Endothelial cell of umbilical vein (primary cell): ENCODE measurements around the gene JAGN1. TPM values are rescaled to one million over a fixed set of nuclear protein-coding genes. Genes with fewer than 3 reads are reported as not detected.
"Not testable (repeated sequence)": the region's sequence is repeated elsewhere in the genome, so short reads cannot be mapped to it uniquely, and the experiment has no call there.

Experiments
- BruUV-seq: library from RNA; stranded (reverse); fragments of 400-500 nt; replicated peaks from 2 replicates; lab custom pipeline; 2021; lab: Mats Ljungman, UMichigan
- CTCF ChIA-PET: fragments of 300-600, 350-600 bp; sonication (Branson Sonifier 250); formaldehyde crosslinking; loops from one replicate; lab custom pipeline; 2021; ENCODE audit warnings: antibody characterized with exemption, inconsistent platforms; lab: Charles Lee
- POLR2A ChIA-PET: fragments of 300-600, 350-600 bp; sonication (Branson Sonifier 250); formaldehyde crosslinking; loops from one replicate; lab custom pipeline; 2021; ENCODE audit warnings: antibody characterized with exemption, inconsistent platforms; lab: Charles Lee
- DNase-seq: peaks from one replicate; pipeline ENCODE4 v3.0.0-alpha.2; 2011; ENCODE audit warnings: low read depth, low spot score
- FAIRE-seq: peaks from 2 replicates; lab custom pipeline; 2011; peaks lifted over from hg19 to GRCh38; lab: Jason Lieb, UNC
- H2AFZ ChIP-seq: 2 replicates; pipeline ENCODE4 v1.6.0; 2012; ENCODE audit warnings: low read depth, low read length, control low read depth, inconsistent platforms
- H3K27ac ChIP-seq: 2 replicates; pipeline ENCODE4 v1.5.1; 2011; ENCODE audit warnings: low read depth, mild to moderate bottlenecking, control low read depth, low read length, moderate library complexity; ENCODE audit not compliant: insufficient read depth
- H3K27me3 ChIP-seq, 2 experiments: 2 replicates each; pipeline versions ENCODE4 v1.6.0 to v1.6.1; 2011; ENCODE audit warnings: low read length in 2 of 2, mixed read lengths in 1 of 2; ENCODE audit not compliant: control insufficient read depth in 2 of 2, insufficient read depth in 2 of 2
- H3K36me3 ChIP-seq, 2 experiments: 2 replicates in 1 of 2; 3 replicates in 1 of 2; pipeline ENCODE4 v1.5.1; 2011; ENCODE audit warnings: low read length in 2 of 2, mild to moderate bottlenecking in 1 of 2, moderate library complexity in 1 of 2; ENCODE audit not compliant: control insufficient read depth in 2 of 2, insufficient read depth in 2 of 2; ENCODE audit errors: extremely low read depth in 1 of 2
- H3K4me1 ChIP-seq: 3 replicates; pipeline ENCODE4 v1.5.1; 2011; ENCODE audit warnings: mild to moderate bottlenecking, low read length; ENCODE audit not compliant: control insufficient read depth, insufficient read depth; ENCODE audit errors: extremely low read depth
- H3K4me2 ChIP-seq: 2 replicates; pipeline ENCODE4 v1.6.1; 2011; ENCODE audit warnings: low read length, control low read depth, mixed read lengths; ENCODE audit not compliant: insufficient read depth
- H3K4me3 ChIP-seq, 3 experiments: fragments of 200-600 bp in 1 of 3; sonication (generic), shearing (Covaris generic) in 1 of 3; replicated peaks in 1 of 3; 2 replicates each; pipeline ENCODE4 v1.5.1; 2011 to 2016; ENCODE audit warnings: control low read depth in 3 of 3, low read length in 3 of 3, mild to moderate bottlenecking in 2 of 3, inconsistent platforms in 1 of 3, low read depth in 1 of 3, moderate library complexity in 1 of 3; ENCODE audit not compliant: insufficient read depth in 1 of 3
- H3K79me2 ChIP-seq: 2 replicates; pipeline ENCODE4 v1.6.0; 2012; ENCODE audit warnings: low read length, inconsistent platforms; ENCODE audit not compliant: control insufficient read depth, insufficient read depth
- H3K9ac ChIP-seq: replicated peaks from 2 replicates; pipeline ENCODE3; 2011; ENCODE audit warnings: low read length, control low read depth; ENCODE audit not compliant: insufficient read depth; ENCODE audit errors: extremely low read depth
- H3K9me1 ChIP-seq: replicated peaks from 3 replicates; pipeline ENCODE4 v1.6.0; 2011; ENCODE audit warnings: mild to moderate bottlenecking, low read length; ENCODE audit not compliant: control insufficient read depth, insufficient read depth; ENCODE audit errors: extremely low read depth
- H3K9me3 ChIP-seq: replicated peaks from 2 replicates; pipeline ENCODE4 v1.5.1; 2012; ENCODE audit warnings: low read length, inconsistent platforms; ENCODE audit not compliant: control insufficient read depth, insufficient read depth
- H4K20me1 ChIP-seq: replicated peaks from 2 replicates; pipeline ENCODE3; 2011; ENCODE audit warnings: mild to moderate bottlenecking, low read length; ENCODE audit not compliant: control insufficient read depth, insufficient read depth; ENCODE audit errors: extremely low read depth
- CTCF ChIP-seq, 2 donors: IDR thresholded peaks; 1 replicate in 1 of 2; 2 replicates in 1 of 2; pipeline ENCODE4 v1.5.1; 2011; ENCODE audit warnings: low read length in 2 of 2, mild to moderate bottlenecking in 2 of 2, moderate library complexity in 2 of 2, control low read depth in 1 of 2, inconsistent platforms in 1 of 2, low read depth in 1 of 2; ENCODE audit not compliant: insufficient read depth in 1 of 2; ENCODE audit errors: extremely low read depth in 1 of 2
- EZH2 ChIP-seq: IDR thresholded peaks from 2 replicates; pipeline ENCODE4 v1.6.1; 2012; ENCODE audit warnings: borderline replicate concordance, low read depth, mild to moderate bottlenecking, moderate library complexity, low read length, inconsistent platforms; ENCODE audit not compliant: severe bottlenecking
- FOS ChIP-seq: IDR thresholded peaks from 2 replicates; pipeline ENCODE4 v1.6.1; 2011; ENCODE audit warnings: mild to moderate bottlenecking, low read length, moderate library complexity, borderline replicate concordance; ENCODE audit not compliant: insufficient read depth
- MAX ChIP-seq: IDR thresholded peaks from 2 replicates; pipeline ENCODE4 v1.6.1; 2011; ENCODE audit not compliant: insufficient read depth, insufficient read length
- MYC ChIP-seq: IDR thresholded peaks from one replicate; pipeline ENCODE4 v1.6.1; 2011; ENCODE audit warnings: mild to moderate bottlenecking, low read depth, low read length
- POLR2AphosphoS5 ChIP-seq: IDR thresholded peaks from 2 replicates; pipeline ENCODE4 v1.6.1; 2012; ENCODE audit warnings: low read depth, mild to moderate bottlenecking, control low read depth, low read length, moderate library complexity; ENCODE audit not compliant: insufficient read depth
- dilution Hi-C: fragments of 300-500 bp; cut with MboI; formaldehyde crosslinking; loops from one replicate; pipeline ENCODE4 v1.15.0; 2019; ENCODE audit warnings: low sequenced_read_pairs; ENCODE audit not compliant: extremely low pct_ligation_motif_present
- intact Hi-C: fragments of 100-400 bp; cut with micrococcal nuclease; formaldehyde crosslinking; loops from one replicate; pipeline ENCODE4 v1.10.0; 2022
- polyA plus RNA-seq, 4 experiments: library from polyadenylated mRNA; depleted of rRNA in 3 of 4; stranded (reverse) in 3 of 4; unstranded in 1 of 4; fragments of >200 nt; gene quantifications; 2 replicates each; pipeline versions ENCODE4 v1.2.1 to v1.2.3, GENCODE V29; 2011 to 2012; ENCODE audit warnings: missing spikeins in 1 of 4
- total RNA-seq: library from RNA; stranded (reverse); gene quantifications from 2 replicates; pipeline ENCODE4 v1.2.3, GENCODE V29; 2021

Gene JAGN1
- total and polyA plus RNA-seq, 2 donors (not counting 3 experiments of a cell fraction or from before 2014, with no cell fraction given): 29.6 to 46.5 TPM

GRCh38 chr3:9872067-9872466 lies 18.3 kb upstream of the JAGN1 start:
- POLR2A ChIA-PET, H3K36me3 ChIP-seq, BruUV-seq, H3K4me1 ChIP-seq, intact Hi-C loops, H3K27ac ChIP-seq, CTCF ChIA-PET, H3K27me3 ChIP-seq, H3K4me3 ChIP-seq, H3K9ac ChIP-seq, H4K20me1 ChIP-seq, H3K9me3 ChIP-seq, DNase-seq, H3K4me2 ChIP-seq, H3K79me2 ChIP-seq, H2AFZ ChIP-seq, H3K9me1 ChIP-seq, FAIRE-seq, dilution Hi-C loops: not testable (repeated sequence)

GRCh38 chr3:9875448-9875847 lies 15.0 kb upstream of the JAGN1 start:
- H3K4me1 ChIP-seq: no peaks in the 10 kb centered on the region
- H2AFZ ChIP-seq: no peak overlapping the region
- H3K27me3 ChIP-seq: no peaks in the 10 kb centered on the region
- no peak for DNase-seq
- no peak overlapping the region for H3K27ac ChIP-seq
- no peaks in the 10 kb centered on the region for H3K79me2 ChIP-seq
- no peak overlapping the region for H3K4me3 ChIP-seq
- no peak for FAIRE-seq
- no peaks in the 10 kb centered on the region for H4K20me1 ChIP-seq
- intact Hi-C loops: no loop called here
- no TSS peak for BruUV-seq
- CTCF ChIA-PET: interaction anchor here (0.8 kb wide), 1 partner anchor 17 kb away, joined by 3 read pairs; no protein-coding TSS in a partner anchor
- no peaks in the 10 kb centered on the region for H3K9me1 ChIP-seq
- POLR2A ChIA-PET: no interaction called here
- H3K4me2 ChIP-seq: no peak overlapping the region
- TF ChIP-seq POLR2AphosphoS5: no peak
- TF ChIP-seq FOS: no peak
- no peak for TF ChIP-seq MYC
- TF ChIP-seq EZH2: no peak
- no peak for TF ChIP-seq CTCF (IDR thresholded peaks at IDR 0.05; ENCODE audit: extremely low read depth in 1 of 2, insufficient read depth in 1 of 2, low read depth in 1 of 2, low read length in 2 of 2)
- TF ChIP-seq MAX: no peak
- no peak overlapping the region for H3K9ac ChIP-seq
- dilution Hi-C loops: no loop called here
- no peaks in the 10 kb centered on the region for H3K9me3 ChIP-seq
- H3K36me3 ChIP-seq: no peaks in the 10 kb centered on the region

- BruUV-seq, DNase-seq, H3K4me1 ChIP-seq, dilution Hi-C loops, H3K9ac ChIP-seq, FAIRE-seq, H3K9me1 ChIP-seq, intact Hi-C loops, H3K79me2 ChIP-seq, H3K27ac ChIP-seq, H4K20me1 ChIP-seq, H3K9me3 ChIP-seq, H3K4me2 ChIP-seq, H3K27me3 ChIP-seq, H2AFZ ChIP-seq, H3K4me3 ChIP-seq, H3K36me3 ChIP-seq, POLR2A ChIA-PET: not testable (repeated sequence)
- CTCF ChIA-PET: interaction anchor here (0.9 kb wide), 1 partner anchor 18 kb away, joined by 6 read pairs; no protein-coding TSS in a partner anchor
Observed at GRCh38 chr3:9876255-9876654, 14.2 kb upstream of the JAGN1 start.
